SW 1271 (cell line): ENCODE results near the gene SHROOM3.

Source experiments
- DNase-seq, 2 experiments: peaks; one replicate each; lab custom pipeline; 2025; lab: John Stamatoyannopoulos, UW

The SHROOM3 gene

DNA sequence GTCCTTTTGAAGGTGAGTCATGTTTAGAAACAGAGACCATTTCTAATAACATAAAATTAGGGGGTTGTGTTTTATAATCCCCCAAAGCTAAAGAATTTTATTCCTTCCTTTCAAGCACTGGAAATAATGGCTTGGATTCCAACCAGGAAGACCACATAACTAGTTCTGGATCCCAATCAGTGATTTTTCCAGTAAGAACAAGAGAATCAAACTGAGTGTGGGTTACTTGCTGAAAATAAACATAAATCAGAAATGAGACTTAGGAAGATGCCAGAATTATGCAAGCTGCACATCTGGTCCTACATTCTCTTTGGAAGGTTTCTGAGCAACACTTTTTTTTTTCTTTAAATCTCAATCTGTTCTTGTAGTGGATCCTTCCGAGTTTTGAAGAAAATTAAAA lies 386.6 kb downstream of the SHROOM3 start:
- DNase-seq, result no peak

DNA sequence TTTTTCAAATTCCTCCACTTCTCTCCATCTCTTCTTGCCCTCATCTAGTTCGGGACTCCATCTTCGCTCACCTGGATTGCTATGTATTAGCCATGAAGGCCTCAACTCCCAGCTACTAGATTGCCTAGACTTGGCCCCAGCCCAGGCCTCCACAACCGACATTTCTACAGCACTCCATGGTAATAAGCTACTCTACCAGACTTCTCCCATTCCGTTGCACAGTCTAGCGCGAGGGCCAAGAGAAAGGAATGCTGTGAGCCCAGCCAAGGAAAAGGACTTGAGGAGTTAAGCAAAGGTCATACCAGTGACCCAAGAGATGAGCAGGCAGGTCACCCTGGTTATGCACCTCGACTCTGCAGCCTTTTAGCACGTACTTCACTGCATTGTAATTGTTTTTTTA lies 387.3 kb downstream of the SHROOM3 start:
- DNase-seq, result no peak

DNA sequence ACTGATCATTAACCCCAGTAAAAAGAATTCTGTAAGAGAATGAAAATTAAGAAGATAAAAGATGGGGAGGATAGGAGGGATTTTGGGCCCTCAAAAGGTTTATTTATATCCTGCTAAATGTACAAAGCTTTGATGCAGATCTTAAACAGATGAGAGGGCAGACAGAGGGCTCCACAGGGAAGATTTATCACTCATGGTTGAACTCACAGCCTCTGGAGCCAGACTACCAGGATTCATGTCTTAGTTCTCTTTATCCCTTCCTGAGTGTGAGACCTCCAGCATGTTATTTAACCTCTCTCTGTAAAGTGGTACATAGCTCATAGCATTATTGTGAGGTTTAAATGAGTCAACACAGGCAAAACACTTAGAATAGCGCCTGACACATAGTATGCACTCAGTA lies 388.5 kb downstream of the SHROOM3 start:
- DNase-seq, result no peak

DNA sequence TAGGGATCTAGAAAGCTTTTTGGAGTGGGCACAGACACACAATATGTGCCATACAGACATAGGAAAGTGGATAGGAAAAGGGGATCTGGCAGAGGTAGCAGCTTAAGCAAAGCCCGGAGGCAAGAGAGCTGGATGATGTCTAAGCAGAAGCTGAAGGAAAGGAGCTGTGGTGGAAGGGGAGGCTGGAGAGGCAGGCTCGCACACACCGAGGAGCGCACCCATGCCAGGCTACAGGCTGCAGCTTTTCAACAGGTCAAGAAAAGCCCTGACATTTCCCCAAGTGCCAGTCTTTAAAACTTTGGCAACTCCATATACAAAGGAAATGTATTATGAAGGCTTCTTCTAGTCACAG lies 395.6 kb downstream of the SHROOM3 start:
- DNase-seq, result no peak

DNA sequence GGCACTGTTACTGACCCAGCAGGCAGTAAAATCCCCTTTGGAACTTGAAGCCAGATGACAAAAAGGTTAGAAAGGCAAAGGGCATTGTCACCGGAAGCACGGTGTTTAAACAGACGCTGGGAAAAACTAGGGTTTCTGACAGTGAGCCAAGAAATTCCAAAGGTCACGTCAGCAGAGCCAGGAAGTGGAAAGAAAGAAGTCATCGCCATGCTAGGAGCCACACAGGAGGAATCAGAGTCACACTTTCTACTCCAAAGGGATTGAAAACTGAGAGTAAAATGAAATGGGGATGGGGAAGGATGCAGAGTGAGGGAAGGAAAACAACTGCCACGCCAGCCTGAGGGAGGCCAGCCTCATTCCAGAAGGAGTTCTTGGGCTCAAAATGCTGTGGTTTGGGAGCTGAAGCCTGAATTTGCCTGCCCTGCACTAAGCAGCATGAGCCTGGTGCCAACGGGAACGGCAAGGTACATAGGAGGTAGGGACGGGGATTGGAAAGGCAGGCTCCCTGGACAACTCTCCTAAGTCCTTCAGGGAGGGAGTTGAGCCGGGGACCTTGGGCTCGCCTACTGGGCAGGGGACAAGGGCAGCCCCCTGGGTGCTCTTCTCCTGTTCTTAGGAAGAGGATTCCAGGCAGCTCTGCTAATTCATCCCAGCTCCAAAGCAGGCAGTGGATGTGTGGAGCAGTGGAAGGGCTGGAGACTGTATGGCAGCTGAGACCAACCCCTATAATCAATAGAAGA lies 396.1 kb downstream of the SHROOM3 start:
- DNase-seq, result peak in 1 of 2 experiments; percentile 41

DNA sequence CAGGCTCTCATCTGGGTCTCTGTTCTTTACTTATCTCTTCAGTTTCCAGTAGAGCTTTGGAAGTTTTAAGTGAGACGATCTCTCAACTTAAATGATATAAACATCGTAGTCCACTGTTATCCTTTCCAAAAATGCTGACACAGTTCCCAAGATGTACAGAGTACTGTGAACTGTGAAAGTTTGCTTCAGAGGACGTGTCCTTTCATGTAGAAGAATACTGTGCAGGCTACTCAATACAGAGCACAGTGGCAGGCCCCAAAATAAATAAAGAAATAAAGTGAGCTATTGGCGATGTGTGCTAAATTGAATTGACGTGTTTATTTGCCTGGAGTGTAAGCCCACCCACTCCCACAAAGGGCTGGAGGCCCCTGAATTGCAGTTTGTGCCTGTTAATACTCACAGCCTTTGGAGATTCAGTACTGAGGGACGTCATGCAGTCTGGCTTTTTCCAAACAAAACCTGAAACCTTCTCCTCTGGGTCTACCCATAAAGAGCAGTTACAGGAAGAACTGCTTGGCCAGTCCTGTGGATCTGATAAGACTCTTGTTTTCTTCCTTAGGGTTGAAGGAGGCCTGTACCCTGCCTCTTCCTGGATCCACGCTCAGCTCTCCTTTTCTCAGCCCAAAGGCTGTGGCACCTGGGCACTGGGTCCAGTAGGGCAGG lies 396.8 kb downstream of the SHROOM3 start:
- no peak for DNase-seq
